ENCODE results near the gene CEP85. TPM values are rescaled to one million over a fixed set of nuclear protein-coding genes. Genes with fewer than 3 reads are reported as not detected.
A peak's percentile ranks its signal among the peaks of the same experiment; 100 is the strongest.

The CEP85 gene
- total and polyA plus RNA-seq, 9 of the 15 experiments (the other 6 are each of a cell fraction or from before 2014, with no cell fraction given) = 42.1 to 140 (median 92.6) TPM

- TF ChIP-seq ZBTB17 (CRISPR knock-in tag; IDR thresholded peaks at IDR 0.05) = no peak
- TF ChIP-seq ZNF436 (CRISPR knock-in tag; IDR thresholded peaks at IDR 0.05) = no peak
- TF ChIP-seq, protein P1, sequence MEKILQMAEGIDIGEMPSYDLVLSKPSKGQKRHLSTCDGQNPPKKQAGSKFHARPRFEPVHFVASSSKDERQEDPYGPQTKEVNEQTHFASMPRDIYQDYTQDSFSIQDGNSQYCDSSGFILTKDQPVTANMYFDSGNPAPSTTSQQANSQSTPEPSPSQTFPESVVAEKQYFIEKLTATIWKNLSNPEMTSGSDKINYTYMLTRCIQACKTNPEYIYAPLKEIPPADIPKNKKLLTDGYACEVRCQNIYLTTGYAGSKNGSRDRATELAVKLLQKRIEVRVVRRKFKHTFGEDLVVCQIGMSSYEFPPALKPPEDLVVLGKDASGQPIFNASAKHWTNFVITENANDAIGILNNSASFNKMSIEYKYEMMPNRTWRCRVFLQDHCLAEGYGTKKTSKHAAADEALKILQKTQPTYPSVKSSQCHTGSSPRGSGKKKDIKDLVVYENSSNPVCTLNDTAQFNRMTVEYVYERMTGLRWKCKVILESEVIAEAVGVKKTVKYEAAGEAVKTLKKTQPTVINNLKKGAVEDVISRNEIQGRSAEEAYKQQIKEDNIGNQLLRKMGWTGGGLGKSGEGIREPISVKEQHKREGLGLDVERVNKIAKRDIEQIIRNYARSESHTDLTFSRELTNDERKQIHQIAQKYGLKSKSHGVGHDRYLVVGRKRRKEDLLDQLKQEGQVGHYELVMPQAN (IDR thresholded peaks at IDR 0.05; ENCODE audit: borderline replicate concordance) = 0 out of 2 replicates have a peak, but pooled peaks have one; percentile 6
- TF ChIP-seq LARP7 (IDR thresholded peaks at IDR 0.05) = peak; percentile 26; the same call in 1 of the 2 replicates
- no peak for TF ChIP-seq ZNF79 (CRISPR knock-in tag; IDR thresholded peaks at IDR 0.05; ENCODE audit: low read depth)
- no peak for TF ChIP-seq DPF2 (IDR thresholded peaks at IDR 0.05)
- TF ChIP-seq ELF1 (tag; IDR thresholded peaks at IDR 0.05) = no peak
- TF ChIP-seq NFIX (CRISPR knock-in tag; IDR thresholded peaks at IDR 0.05; ENCODE audit: low read depth) = no peak
- TF ChIP-seq ZNF146 (CRISPR knock-in tag; IDR thresholded peaks at IDR 0.05; ENCODE audit: unreplicated experiment) = no peak
- TF ChIP-seq NEUROD1 (IDR thresholded peaks at IDR 0.05; ENCODE audit: borderline replicate concordance, low read depth, low read length, partially characterized antibody) = no peak
- no peak for TF ChIP-seq MCM2 (IDR thresholded peaks at IDR 0.05; ENCODE audit: low read depth)
- TF ChIP-seq, protein P2, sequence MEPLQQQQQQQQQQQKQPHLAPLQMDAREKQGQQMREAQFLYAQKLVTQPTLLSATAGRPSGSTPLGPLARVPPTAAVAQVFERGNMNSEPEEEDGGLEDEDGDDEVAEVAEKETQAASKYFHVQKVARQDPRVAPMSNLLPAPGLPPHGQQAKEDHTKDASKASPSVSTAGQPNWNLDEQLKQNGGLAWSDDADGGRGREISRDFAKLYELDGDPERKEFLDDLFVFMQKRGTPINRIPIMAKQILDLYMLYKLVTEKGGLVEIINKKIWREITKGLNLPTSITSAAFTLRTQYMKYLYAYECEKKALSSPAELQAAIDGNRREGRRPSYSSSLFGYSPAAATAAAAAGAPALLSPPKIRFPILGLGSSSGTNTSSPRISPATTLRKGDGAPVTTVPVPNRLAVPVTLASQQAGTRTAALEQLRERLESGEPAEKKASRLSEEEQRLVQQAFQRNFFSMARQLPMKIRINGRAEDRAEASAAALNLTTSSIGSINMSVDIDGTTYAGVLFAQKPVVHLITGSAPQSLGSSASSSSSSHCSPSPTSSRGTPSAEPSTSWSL (CRISPR knock-in tag; IDR thresholded peaks at IDR 0.05; ENCODE audit: borderline replicate concordance) = no peak
- no peak for TF ChIP-seq PCBP2 (IDR thresholded peaks at IDR 0.05; ENCODE audit: low read depth, low read length, poor library complexity, severe bottlenecking)
- TF ChIP-seq KDM4B (IDR thresholded peaks at IDR 0.05; ENCODE audit: borderline replicate concordance in 2 of 2, low read depth in 1 of 2) = no peak
- no peak for TF ChIP-seq ESRRA (IDR thresholded peaks at IDR 0.05; ENCODE audit: borderline replicate concordance, low read depth)
- TF ChIP-seq MBD2 (IDR thresholded peaks at IDR 0.05; ENCODE audit: borderline replicate concordance, low read depth) = 0 out of 2 replicates have a peak, but pooled peaks have one; percentile 7
- TF ChIP-seq EP300 (IDR thresholded peaks at IDR 0.05; ENCODE audit: low read length) = no peak
- no peak for TF ChIP-seq MYC (IDR thresholded peaks at IDR 0.05; ENCODE audit: low read depth, low read length)
- TF ChIP-seq MYC (CRISPR knock-in tag; IDR thresholded peaks at IDR 0.05; ENCODE audit: borderline replicate concordance, low read depth) = no peak
- peak; percentile 70 for TF ChIP-seq CHD4 (IDR thresholded peaks at IDR 0.05; ENCODE audit: insufficient read depth, insufficient replicate concordance, low read depth, low read length, poor library complexity, severe bottlenecking)
- no peak for TF ChIP-seq ZNF77 (CRISPR knock-in tag; IDR thresholded peaks at IDR 0.05)
- TF ChIP-seq RBM25 (IDR thresholded peaks at IDR 0.05; ENCODE audit: low read depth, low read length, severe bottlenecking) = no peak
- 0 out of 2 replicates have a peak, but pooled peaks have one; percentile 29 for TF ChIP-seq GTF2A2 (tag; IDR thresholded peaks at IDR 0.05)
- peak; percentile 28; the same call in 1 of the 2 replicates for TF ChIP-seq ZNF316 (IDR thresholded peaks at IDR 0.05)
- no peak for TF ChIP-seq BMI1 (IDR thresholded peaks at IDR 0.05; ENCODE audit: low read length)
- 0 out of 2 replicates have a peak, but pooled peaks have one; percentile 4 for TF ChIP-seq FOXO4 (CRISPR knock-in tag; IDR thresholded peaks at IDR 0.05)
- TF ChIP-seq ZBED1 (IDR thresholded peaks at IDR 0.05) = no peak
Observed at GRCh38 chr1:26200413-26200812, 33.6 kb upstream of the CEP85 start (continued).

Data from K562 (cell line).